G401 (cell line): ENCODE data around the gene CABP7. TPM values are rescaled to one million over a fixed set of nuclear protein-coding genes. Genes with fewer than 3 reads are reported as not detected.

Experiments used
- DNase-seq: peaks from one replicate; pipeline ENCODE4 v3.0.0-alpha.2; 2015; ENCODE audit warnings: low spot score
- in situ Hi-C: cut with HindIII; loops from 2 replicates; pipeline ENCODE4 v1.10.0; 2016; ENCODE audit warnings: low sequenced_read_pairs, mixed read lengths
- total RNA-seq: library from RNA; depleted of rRNA; stranded (reverse); fragments of >200 nt; shearing (Covaris generic); gene quantifications from 2 replicates; pipeline ENCODE4 v1.2.3, GENCODE V29; 2014

CABP7 gene
- total RNA-seq, 1 experiment from 2014 or later: 1.5 TPM

DNA sequence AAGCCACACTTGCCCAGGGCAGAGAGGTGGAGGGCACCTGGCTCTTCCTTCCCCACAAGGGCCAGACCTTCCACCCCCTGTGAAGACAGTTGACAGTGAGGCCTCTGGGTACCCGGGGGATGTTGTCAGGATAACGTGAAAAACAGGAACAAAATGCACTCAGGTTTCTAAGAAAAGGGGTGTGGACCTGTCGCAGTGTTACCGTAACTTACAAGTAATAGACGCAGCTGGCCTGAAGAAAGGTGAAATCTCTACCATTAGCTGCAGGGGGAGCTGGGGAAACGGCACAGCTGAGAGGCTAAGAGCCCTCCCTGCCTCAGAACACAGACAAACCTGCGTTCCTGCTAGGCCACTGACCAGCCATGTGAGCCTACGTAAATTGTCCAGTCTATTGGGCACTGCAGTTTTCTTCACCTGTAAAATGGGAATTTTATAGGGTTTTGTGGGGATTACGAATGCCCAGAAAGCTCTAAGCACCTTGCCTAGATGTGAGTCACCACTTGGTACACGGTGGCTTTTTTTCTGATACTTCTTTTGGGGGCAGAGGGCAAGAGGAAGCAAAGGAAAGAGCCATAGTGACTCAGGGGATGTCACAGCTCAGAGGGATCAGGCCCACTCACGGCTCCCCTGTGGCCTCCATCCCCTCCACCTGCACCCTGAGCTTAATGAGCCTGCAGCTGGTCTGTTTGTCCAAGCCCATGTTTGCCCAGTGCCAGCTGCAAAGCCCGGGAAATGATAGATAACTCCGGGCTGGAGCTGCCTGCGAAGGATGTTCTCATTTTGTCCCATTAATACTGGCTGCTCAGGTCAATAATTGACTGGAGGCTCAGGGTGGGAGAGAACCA lies 18.4 kb upstream of the CABP7 start:
- in situ Hi-C loops: no loop called here
- peak; percentile 46 for DNase-seq

DNA sequence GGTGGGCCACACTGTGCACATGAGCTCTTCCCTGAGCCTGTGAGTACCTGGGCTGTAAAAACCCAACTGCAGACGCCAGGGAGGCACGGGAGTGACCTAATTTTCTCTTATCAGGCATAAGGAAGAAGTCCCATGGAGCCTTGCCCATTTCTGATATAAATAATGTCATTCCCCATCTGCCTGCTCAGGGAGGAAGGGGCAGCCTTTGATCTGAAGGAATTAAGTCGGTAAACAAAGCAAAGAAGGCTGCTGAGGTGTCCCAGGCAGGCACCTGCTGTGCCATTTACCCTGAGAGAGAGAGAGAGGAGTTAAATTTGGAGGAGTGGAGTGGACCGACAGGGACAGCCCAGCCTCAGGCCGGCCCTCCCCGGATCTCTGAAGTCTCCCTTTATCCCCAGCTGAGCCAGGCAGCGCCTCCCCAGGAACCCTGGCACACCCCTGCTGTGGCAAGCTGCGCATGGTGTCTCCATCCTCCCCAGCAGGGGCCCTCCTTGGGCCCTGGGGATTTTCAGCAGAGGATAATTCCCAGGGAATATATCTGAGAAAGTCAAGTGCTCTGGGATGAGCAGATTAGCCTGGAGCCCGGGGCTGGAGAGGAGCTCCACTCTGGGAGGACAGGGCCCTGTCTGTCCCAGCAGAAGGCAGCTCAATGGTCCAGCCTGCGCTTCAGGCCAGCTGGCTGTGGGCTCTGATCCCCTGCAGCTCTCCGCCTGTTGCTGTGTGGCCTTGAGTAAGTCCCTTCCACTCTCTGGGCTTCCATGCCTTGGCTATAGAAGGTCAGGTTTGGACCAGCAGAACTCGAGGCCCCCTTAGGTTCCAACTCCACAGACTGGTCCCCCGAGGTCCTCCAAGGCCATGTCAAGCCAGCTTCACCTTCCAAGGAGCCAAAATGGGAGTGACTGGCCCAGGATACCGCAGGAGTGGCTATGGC lies 17.5 kb upstream of the CABP7 start:
- in situ Hi-C loops: no loop called here
- DNase-seq: peak; percentile 94

DNA sequence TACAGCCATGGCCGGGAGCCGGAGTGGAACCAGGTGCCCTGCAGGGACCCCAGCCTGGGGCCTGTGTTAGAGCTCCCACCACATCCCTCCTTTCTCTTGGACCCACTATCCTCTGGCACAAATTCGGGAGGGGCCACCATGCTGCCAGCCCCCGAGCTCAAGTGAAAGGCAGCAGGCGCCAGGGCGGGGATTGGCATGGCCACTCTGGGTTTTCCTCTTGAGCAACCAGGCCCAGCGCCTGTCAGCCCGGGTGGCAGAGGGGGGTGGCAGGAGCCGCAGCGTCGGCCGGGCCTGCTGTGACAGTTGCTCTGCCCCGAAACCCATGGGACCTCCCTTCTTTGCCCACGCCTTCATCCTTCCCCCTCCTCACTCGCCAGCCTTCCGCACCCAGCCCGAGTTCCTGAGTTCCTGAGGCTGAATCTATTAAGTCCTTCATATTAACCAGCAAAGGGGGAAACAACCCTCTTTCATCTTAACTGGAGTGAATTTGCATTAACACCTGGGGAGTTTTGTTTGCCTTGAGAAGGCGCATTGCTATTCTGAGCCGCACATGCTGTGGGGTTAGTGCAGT lies 16.8 kb upstream of the CABP7 start:
- in situ Hi-C loops: no loop called here
- peak; percentile 56 for DNase-seq

DNA sequence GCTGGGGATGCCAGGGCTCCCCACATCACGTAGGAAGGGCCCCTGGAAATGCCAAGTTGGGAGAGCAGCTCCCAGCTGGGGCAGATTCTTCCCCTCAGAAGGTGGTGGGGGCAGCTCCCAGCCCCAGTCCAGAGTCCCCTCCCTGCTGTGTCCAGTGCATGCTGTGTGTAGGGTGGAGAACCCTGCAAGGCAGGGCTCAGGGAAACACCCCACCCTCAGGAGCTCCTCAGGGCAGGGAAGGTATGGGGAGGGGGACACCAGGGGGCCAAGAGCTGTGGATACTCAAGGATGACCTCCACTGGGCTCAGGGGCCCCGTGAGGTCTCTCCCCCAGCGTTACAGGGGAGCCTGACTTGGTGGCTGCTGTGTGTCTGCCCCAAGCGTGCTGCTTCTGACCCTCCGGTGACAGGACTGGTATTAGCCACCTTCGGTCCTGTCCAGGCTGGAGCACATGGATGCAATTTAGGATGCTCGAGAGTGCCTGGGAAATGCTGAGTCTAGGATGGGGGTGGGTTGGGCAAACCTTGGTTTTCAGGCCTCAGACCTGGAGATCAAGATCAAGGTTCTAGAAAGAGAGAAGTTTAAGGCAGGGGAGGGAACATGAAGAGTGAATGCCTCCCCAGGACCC lies 16.1 kb upstream of the CABP7 start:
- in situ Hi-C loops: no loop called here
- no peak for DNase-seq

DNA sequence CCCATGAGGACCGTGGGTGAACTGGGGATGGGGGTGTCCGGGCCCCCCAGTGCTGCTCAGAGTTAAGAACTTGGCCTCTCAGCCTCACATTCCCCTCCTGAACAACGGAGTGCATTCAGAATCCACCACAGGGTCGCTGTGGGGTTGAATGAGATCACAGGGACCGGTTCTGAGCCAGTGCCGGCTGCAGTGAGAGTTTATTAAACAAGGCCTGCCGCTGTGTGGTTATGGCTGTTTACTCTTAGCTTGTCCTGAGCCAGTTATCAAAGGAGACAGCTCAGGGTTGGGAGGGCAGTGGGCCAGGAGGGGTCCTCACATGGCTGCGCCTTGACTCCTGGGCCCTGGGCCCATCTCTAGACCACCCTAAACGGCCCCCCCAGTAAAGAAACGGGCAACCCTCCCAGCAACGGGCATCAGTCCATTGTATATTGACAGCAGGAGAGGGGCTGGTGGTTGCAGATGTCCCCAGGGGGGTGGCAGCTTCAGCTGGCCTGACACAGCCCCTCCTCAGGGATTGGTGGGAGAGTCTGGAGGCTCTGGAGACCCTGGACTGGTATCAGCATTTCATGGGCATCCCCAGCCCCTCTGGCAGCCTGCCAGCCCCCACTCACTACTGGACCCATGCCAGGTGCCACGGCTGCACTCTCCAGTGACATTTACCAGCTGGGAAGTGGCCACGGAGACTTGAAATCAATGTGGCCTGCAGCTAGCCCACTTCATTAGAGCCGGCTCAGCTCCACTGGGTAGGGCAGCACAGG lies 15.1 kb upstream of the CABP7 start:
- peak; percentile 50 for DNase-seq
- in situ Hi-C loops: no loop called here

DNA sequence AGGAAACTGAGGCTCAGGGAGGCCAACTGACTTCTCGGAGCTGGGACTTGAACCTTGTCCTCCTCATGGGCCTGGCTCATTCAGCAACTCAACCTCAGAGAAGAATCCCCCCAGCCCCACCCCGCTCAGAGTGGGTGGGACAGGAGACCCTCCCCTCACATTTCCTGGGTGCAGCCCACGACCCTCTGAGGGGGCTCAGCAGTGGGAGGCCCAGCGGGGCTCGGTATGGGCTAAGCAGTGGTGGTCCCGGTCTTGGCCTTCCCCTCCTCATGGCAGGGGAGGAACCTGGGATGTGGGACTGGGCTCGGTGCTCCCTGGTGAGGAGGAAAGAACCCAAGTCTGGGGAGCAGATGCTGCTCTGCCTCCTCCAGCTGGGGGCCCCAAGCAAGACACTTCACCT lies 14.2 kb upstream of the CABP7 start:
- in situ Hi-C loops: no loop called here

DNA sequence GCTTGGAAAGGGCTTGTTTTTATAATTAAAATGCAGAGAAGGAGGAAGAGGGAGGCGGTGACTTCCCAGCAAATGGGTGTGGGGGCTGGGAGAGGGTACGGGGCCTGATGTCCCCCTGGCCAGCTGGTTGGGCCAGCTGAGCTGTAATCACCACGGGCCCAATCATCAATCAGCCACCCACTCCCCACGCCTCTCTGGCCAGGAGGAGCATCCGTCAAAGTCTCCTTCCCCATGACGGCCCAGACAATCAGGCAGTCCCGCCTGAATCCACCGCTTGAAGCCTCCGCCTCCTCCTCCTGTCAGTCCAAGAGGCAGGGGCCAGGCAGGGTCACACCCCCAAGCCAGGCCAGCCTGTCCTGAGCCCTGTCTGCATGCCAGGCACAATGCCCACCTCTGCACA lies 13.3 kb upstream of the CABP7 start:
- in situ Hi-C loops: no loop called here
- no peak for DNase-seq

More for the DNA sequence above, 14.2 kb upstream of the CABP7 start:
- DNase-seq: no peak

DNA sequence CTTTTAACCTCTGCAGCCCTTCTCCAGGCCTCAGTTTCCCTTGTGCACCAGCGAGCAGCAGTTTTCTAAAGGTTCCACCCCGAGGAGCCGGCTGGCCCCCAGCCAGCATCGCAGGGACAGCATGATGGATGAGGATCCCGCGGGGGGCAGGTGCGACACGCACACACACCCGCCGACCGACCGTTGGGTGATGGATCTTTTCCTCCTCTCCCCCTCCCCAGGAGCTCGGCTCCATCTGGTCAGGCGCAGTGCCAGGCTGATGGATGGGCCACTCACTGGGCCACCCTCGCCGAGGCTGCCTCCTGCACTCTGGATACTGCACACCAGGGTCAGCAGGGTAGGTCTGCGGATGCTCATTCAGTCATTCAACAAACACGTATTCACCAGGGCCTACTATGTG lies 12.8 kb upstream of the CABP7 start:
- DNase-seq: no peak
- in situ Hi-C loops: no loop called here

DNA sequence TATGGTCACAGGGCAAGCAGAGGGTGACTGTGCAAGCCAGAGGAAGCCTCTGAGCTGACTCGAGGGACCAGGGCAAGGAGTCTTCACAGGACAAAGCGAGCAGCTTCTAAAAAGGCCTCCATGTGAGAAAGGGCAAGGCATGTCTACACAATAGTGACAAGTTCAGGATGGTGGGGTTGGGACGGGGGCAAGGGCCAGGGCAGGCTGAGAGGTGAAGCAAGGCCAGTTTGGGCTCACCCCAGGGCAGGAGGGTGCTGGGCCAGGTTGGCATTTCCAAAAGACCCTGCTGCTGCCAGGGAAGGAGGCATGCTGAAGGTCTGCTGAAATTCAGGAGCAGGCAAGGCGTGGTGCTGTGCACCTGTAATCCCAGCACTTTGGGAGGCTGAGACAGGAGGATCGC lies 12.3 kb upstream of the CABP7 start:
- DNase-seq: no peak
- in situ Hi-C loops: no loop called here

DNA sequence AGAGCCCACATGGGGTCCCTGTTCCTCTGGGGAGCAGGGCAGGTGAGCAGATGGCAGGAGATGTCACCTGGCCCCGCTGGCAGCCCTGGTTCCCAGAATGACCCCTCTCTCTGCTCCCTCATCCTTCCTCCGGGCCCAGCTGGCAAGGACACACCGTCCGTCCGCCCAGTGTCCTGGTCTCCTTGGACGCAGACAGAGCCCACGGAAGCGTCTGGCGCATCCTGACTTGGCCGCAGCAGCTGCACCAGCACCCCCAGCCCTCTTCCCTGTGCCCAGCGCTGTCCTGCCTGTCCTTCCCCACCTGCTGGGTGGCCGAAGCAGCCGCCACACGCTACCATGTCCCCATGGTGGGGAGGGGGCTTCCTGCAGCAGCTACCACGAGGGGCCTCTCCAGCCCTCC lies 9.6 kb upstream of the CABP7 start:
- in situ Hi-C loops: no loop called here
- no peak for DNase-seq

DNA sequence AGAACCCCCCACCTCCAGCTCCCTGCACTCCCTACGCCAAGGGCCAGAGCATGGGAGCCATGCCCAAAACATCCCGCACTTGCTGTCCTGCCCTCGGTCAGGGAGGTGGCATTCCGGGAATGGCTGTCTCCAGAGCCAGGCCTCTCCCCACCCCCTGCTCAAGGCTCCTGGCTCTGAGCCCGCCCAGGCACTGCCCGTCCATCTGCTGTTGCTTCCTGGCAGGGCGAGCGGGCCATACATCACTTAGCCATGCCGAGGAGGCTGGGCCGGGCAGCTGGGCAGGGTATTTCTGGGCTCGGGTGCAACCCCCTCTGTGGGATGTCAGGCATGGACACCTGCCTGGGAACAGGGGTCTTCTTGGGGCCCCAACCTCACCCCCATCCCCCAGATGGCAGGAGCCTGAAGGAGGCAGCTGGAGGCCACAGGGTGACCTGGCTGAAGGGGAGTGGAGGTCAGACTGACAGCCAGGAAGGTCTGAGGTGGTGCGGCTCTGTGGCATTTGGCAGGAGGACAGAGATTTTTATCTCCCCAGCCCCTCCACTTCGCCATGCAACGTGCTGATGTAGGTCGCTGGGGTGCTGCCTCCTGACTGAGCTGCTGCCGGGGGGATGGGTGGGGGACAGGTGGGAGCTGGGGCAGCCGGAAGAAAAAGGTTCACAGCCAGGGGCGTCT lies 8.7 kb upstream of the CABP7 start:
- in situ Hi-C loops: no loop called here
- DNase-seq: peak; percentile 94

DNA sequence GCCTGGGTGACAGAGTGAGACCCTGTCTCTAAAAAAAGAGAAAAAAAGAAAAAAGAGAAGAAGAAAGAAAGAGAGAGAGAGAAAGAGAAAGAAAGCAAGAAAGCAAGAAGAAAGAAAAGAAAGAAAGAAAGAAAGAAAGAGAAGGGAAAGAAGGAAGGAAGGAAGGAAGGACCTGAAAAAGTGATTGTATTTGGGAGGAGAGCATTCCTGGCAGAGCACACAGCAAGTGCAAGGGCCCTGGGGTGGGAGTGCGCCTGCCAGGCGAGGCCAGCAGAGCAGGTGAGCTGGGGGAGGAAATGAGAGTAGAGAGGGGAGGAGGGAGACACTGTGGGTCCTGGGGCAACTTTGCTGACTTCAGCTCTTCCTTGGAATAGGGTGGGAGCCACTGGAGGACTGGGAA lies 7.7 kb upstream of the CABP7 start:
- in situ Hi-C loops: no loop called here
- DNase-seq: no peak

DNA sequence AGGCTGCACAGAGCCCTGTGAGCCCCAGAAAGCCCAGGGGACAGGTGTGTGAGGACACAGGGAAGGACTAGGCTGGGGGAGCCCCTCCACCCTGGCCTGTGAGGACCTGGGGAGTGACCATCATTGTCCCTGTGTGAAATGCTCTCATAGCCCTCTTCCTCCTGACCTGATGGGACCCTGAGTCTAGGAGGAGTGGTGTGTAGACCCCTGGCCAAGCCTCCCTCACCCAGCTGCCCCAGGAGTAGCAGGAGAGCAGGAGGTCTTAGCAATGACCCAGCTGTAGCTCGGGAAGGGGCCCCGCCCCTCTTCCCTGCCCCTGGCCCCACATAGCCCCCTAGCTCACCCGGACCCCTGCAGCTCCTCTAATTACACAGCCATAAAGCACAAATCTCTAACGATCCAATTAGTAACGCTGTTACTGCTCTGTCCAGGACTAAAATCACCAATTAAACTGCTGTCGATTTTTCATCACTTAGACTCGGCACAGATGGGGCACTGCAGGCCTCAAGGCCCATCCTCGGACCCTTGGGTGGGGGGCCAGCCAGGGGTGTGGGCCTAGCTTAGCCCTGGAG lies 6.6 kb upstream of the CABP7 start:
- DNase-seq: no peak
- in situ Hi-C loops: no loop called here

DNA sequence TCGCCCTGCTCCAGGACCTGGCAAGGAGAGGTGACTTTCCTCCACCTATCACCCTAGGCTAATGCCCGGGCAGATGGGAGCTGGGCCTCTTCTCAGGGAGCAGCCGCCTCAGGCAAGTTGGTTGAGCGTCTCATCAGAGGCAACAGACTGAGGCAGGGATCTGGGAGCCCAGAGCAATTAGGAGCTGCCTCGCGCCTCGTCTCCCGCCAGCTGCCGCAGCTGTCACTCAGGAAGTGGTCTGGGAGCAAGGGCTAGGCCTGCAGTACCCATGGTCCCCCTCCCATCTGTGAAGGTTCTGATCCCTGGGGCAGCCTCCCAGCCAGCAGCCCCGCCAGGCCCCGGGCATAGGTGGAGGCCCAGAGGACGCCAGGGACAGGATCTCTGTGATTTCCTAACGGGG lies 4.6 kb upstream of the CABP7 start:
- in situ Hi-C loops: no loop called here
- DNase-seq: no peak

DNA sequence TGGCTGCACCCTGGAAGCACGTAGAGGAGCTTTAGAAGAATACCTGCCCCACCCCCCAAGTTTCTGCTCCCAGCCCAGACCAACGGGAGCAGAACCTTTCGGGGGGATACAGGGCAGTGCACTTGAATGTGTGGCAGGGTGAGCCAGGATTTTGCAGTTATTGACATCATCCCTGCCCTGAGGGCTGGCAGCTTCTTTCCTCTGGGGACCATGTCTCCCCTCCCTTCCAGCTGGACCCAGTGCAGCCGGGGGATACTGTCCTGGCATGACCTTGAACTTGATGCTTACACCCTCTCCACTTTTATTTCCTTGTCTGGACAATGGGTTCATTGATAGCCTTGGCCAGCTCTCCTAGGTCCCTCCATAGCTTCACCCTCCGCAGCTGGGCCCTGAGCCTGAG lies 4.1 kb upstream of the CABP7 start:
- in situ Hi-C loops: no loop called here
- DNase-seq: no peak

DNA sequence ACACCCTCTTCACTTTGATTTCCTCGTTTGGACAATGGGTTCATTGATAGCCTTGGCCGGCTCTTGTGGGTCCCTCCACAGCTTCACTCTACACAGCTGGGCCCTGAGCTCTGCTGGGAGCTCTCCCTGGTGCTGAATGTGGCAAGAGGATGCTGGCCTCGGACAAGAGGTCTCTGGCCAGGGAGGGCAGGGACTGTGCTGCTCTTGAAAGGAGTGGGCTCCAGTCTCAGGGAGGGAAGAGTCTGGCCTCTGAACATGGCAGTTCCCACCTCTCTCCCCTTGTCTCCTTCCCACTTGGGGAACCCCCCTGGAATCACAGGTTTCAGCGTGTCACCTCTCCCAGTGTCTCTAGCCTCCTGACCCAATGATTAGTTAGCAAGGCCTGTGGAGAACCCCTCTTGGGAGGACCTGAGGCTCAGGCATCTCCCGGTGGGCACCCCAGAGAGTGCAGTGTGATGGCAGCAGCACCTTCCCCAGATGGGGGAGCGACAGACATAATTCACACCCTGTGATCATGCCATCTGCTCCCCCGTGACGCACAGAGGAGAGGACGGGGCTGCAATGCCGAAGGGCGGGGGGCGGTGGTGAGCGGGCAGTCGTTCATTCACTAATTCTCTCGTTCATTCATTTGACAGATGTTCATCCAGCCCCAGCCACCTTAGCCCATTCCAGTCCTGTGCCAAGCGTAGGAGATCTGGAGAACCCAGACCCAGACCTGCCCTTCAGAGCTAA lies 2.8 kb upstream of the CABP7 start:
- in situ Hi-C loops: no loop called here
- no peak for DNase-seq

DNA sequence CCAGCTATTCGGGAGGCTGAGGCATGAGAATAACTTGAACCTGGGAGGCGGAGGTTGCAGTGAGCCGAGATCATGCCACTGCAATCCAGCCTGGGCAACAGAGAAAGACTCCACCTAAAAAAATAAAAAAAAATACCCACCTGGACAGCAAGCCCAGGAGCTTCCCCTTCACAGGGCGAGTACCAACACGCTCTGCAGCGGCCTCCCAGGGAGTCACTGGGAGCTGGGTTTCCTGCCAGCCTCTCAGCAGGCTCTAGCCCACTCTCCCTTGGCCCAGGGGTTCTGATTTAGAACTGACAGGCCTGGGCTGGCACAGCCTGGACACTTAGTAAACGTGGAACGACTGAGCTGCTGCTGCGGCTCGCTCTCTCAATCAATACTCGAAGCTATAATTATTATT lies 2.0 kb upstream of the CABP7 start:
- no peak for DNase-seq
- in situ Hi-C loops: no loop called here
